GM21381 (cell line): ENCODE measurements around the gene SPANXN1.
"Not testable (repeated sequence)": the region's sequence is repeated elsewhere in the genome, so short reads cannot be mapped to it uniquely, and the experiment has no call there.

ENCODE experiments used
- ATAC-seq: cut with Tn5 transposase; IDR thresholded peaks from one replicate; pipeline ENCODE4 v1.9.1; 2021; ENCODE audit warnings: mild to moderate bottlenecking, moderate library complexity; ENCODE audit not compliant: unreplicated experiment

The SPANXN1 gene, protein sequence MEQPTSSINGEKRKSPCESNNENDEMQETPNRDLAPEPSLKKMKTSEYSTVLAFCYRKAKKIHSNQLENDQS

DNA sequence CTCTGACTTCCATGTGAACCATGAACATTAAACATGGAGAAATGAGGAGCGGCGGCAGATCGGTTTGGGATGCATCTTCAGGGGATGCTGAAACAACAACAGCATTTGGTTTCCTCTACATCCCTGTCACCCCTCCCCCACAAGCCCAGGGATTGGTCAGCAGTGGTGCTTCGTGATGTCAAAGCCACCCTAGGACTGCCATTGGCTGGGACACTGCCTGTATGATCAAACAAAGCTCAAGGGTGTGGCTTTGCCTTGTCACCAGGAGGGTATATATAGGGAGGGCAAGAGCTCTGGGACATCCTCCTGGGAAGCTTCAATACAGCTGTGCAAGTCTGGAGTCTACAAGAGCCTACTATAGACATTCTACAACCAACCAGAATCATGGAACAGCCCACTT is at the start of gene SPANXN1:
SPANXN1 (plus strand) TSS at position 301 of the 400 bp plus-strand sequence; CDS start at position 385, 84 bp downstream.
- not testable (repeated sequence) for ATAC-seq

DNA sequence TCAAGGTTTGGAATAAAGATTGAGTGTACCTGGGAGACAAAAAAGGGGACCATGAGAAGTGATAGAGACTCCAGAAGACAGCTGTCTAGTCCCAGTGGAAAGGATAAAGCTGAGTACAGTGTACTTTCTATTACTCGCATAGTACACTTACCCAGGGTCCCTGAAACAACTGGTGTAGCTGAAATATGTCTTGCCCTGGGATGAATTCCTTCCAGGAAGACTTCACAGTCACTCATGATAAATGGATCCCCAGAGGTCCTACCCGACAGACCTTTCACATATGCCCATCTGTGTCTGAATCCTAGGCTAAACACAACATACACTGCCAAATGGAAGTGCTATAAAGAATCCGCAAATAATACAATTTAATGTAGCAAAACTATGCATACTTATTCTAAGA is 48.2 kb upstream of the SPANXN1 start:
- ATAC-seq: no peak

DNA sequence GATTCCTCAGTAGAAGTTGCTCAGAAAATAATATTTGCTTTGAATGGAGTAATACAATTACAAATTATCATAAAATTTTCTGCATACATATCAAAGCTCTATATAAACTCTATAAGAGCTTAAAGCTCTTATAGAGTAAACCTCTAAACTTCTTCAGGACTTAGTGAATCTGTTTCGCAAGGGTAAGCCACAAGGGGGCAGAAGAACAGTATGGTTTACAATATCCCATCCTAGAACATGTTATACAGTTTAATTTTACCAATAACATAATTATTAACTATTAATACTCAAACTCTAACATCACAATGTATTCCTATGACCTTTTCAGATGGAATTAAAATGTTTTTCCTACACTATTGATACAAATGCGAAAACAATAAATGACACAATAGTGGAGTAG is 33.8 kb upstream of the SPANXN1 start:
- ATAC-seq: no peak

DNA sequence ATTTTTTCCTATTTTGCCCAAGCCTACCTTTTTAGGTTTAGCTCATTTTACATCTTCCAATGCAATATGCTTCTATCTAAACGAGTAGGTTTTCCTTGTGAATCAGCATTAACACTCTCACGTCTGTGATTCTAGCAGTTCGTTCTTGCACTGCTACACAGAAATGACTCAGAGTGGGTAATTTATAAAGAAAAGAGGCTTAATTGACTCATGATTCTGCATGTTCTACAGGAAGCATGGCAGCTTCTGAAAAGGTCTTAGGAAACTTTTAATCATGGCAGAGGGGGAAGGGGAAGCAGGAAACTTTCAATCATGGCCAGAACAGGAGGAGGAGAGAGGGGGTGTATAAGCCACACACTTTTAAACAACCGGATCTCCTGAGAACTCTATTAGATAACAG is 44.9 kb downstream of the SPANXN1 start:
- ATAC-seq: no peak
